SK-N-SH treated with all-trans-retinoic acid at 6 μM for 48 hours (cell line): ENCODE measurements around the gene THRB.
A peak's percentile ranks its signal among the peaks of the same experiment; 100 is the strongest.

Experiments
- ATAC-seq: fragments of 200-7000 bp; cut with Tn5 transposase; 3 replicates; pipeline ENCODE4 v1.9.1; 2020; ENCODE audit warnings: mild to moderate bottlenecking, moderate library complexity
- BACH2 ChIP-seq: fragments of 250-450 bp; sonication (Bioruptor Pico); IDR thresholded peaks from 2 replicates; pipeline ENCODE4 v1.9.0; 2021; ENCODE audit warnings: mild to moderate bottlenecking, borderline replicate concordance
- CSDC2 ChIP-seq: fragments of 250-450 bp; sonication (Bioruptor Pico); IDR thresholded peaks from 2 replicates; pipeline ENCODE4 v1.5.0; 2020; ENCODE audit warnings: mild to moderate bottlenecking, moderate library complexity
- CSRNP3 ChIP-seq: fragments of 250-450 bp; sonication (Bioruptor Pico); IDR thresholded peaks from 2 replicates; pipeline ENCODE4 v1.5.1; 2021; ENCODE audit warnings: mild to moderate bottlenecking, moderate library complexity
- ESRRG ChIP-seq: fragments of 250-450 bp; sonication (Bioruptor Pico); IDR thresholded peaks from 2 replicates; pipeline ENCODE4 v1.6.1; 2021; ENCODE audit warnings: mild to moderate bottlenecking
- GLIS3 ChIP-seq: fragments of 250-450 bp; sonication (Bioruptor Pico); IDR thresholded peaks from 2 replicates; pipeline ENCODE4 v1.5.0; 2020; ENCODE audit warnings: mild to moderate bottlenecking, moderate library complexity
- ISL1 ChIP-seq: fragments of 250-450 bp; sonication (Bioruptor Pico); IDR thresholded peaks from 2 replicates; pipeline ENCODE4 v2.1.2; 2022; ENCODE audit warnings: mild to moderate bottlenecking, moderate library complexity
- OSR1 ChIP-seq: fragments of 250-450 bp; sonication (Bioruptor Pico); IDR thresholded peaks from 2 replicates; pipeline ENCODE4 v1.8.0; 2022; ENCODE audit warnings: moderate library complexity, mild to moderate bottlenecking, inconsistent platforms
- PATZ1 ChIP-seq: fragments of 250-450 bp; sonication (Bioruptor Pico); IDR thresholded peaks from 2 replicates; pipeline ENCODE4 v1.8.0; 2020; ENCODE audit warnings: mild to moderate bottlenecking, moderate library complexity, borderline replicate concordance
- PPARA ChIP-seq: fragments of 250-450 bp; sonication (Bioruptor Pico); IDR thresholded peaks from 2 replicates; pipeline ENCODE4 v1.5.0; 2020; ENCODE audit warnings: mild to moderate bottlenecking, borderline replicate concordance
- RARB ChIP-seq: fragments of 250-450 bp; sonication (Bioruptor Pico); IDR thresholded peaks from 2 replicates; pipeline ENCODE4 v1.8.0; 2021; ENCODE audit warnings: mild to moderate bottlenecking, moderate library complexity
- SNAI2 ChIP-seq: fragments of 250-450 bp; sonication (Bioruptor Pico); IDR thresholded peaks from 2 replicates; pipeline ENCODE4 v1.5.0; 2020; ENCODE audit warnings: mild to moderate bottlenecking, moderate library complexity
- TCF4 ChIP-seq: fragments of 250-450 bp; sonication (Bioruptor Pico); IDR thresholded peaks from 2 replicates; pipeline ENCODE4 v1.8.0; 2021; ENCODE audit warnings: mild to moderate bottlenecking, moderate library complexity, borderline replicate concordance
- TSHZ2 ChIP-seq: fragments of 250-450 bp; sonication (Bioruptor Pico); IDR thresholded peaks from 2 replicates; pipeline ENCODE4 v1.5.0; 2020; ENCODE audit warnings: mild to moderate bottlenecking, moderate library complexity
- ZC3H10 ChIP-seq: fragments of 250-450 bp; sonication (Bioruptor Pico); IDR thresholded peaks from 2 replicates; pipeline ENCODE4 v1.5.1; 2021; ENCODE audit warnings: mild to moderate bottlenecking, moderate library complexity
- ZFP3 ChIP-seq: fragments of 250-450 bp; sonication (Bioruptor Pico); IDR thresholded peaks from 2 replicates; pipeline ENCODE4 v1.5.0; 2020; ENCODE audit warnings: mild to moderate bottlenecking, moderate library complexity
- ZFP30 ChIP-seq: fragments of 450-650 bp; formaldehyde crosslinking; IDR thresholded peaks from 2 replicates; pipeline ENCODE4 v1.5.0; 2022; ENCODE audit warnings: mild to moderate bottlenecking, moderate library complexity
- ZNF565 ChIP-seq: fragments of 450-650 bp; formaldehyde crosslinking; conservative IDR thresholded peaks from 2 replicates; pipeline ENCODE4 v1.5.0; 2020; ENCODE audit warnings: low read depth, mild to moderate bottlenecking, moderate library complexity
- TF ChIP-seq, protein P1 (sequence below): fragments of 250-450 bp; sonication (Bioruptor Pico); IDR thresholded peaks from 2 replicates; pipeline ENCODE4 v1.8.0; 2021; ENCODE audit warnings: low read depth, mild to moderate bottlenecking, moderate library complexity, borderline replicate concordance

Gene THRB

DNA sequence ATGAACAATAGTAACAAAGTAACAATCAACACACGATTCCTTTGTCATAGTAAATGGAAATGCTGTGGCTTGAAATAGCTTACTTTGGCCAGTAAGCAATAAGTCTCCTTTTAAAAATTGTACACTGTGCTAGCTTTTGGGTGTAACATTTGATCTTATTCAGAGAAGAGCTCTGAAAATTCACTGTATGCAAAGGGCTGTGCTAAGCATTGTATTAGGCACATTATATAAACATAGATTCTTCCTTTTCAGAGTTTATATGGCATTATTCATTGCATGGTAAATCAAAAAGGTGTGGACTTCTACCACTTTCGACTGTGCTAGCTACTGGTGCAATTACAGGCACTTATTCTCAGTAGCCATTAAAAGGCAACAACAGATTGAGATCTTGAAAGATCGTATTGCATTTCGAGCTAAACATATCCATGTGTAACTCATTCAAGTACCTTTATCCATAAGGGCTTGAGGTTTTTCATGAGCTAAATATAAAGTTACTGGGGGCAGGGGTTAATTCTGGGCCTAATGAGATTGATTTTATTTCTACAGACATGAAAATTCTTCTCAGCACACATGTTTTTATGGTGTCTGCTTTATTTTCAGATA is 302.7 kb downstream of the THRB start:
- no peak for TF ChIP-seq CSDC2 (CRISPR knock-in tag)
- TF ChIP-seq TCF4 (CRISPR knock-in tag), result peak; percentile 41; the same call in 1 of the 2 replicates
- no peak for TF ChIP-seq OSR1 (CRISPR knock-in tag)
- no peak for TF ChIP-seq ZNF565
- no peak for TF ChIP-seq ESRRG (CRISPR knock-in tag)
- TF ChIP-seq ZC3H10 (CRISPR knock-in tag), result no peak
- ATAC-seq, result peak; percentile 54

DNA sequence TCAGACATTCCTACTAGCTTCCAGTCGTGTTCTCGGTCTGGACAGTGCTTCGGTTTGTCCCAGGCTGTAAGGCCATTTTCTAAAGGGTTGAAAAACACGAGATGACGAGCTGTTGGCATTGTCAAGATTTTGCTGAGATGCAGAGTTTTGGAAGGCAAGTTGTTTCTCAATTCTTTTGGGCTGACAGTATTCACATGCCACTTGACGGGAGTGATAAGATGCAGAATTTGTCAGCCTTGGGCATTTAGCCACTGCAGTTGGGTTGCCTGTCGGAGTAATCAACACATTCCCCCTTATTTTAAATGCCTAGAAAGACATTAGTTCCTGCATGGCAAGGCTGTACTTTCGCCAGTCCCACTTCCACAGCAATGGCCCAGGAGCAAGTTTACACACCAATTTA is 304.4 kb downstream of the THRB start:
- ATAC-seq, result no peak
- no peak for TF ChIP-seq ZFP3 (CRISPR knock-in tag)
- TF ChIP-seq CSDC2 (CRISPR knock-in tag), result no peak
- TF ChIP-seq PPARA (CRISPR knock-in tag), result no peak
- no peak for TF ChIP-seq TCF4 (CRISPR knock-in tag)
- TF ChIP-seq ESRRG (CRISPR knock-in tag), result no peak
- TF ChIP-seq ISL1 (CRISPR knock-in tag), result no peak

DNA sequence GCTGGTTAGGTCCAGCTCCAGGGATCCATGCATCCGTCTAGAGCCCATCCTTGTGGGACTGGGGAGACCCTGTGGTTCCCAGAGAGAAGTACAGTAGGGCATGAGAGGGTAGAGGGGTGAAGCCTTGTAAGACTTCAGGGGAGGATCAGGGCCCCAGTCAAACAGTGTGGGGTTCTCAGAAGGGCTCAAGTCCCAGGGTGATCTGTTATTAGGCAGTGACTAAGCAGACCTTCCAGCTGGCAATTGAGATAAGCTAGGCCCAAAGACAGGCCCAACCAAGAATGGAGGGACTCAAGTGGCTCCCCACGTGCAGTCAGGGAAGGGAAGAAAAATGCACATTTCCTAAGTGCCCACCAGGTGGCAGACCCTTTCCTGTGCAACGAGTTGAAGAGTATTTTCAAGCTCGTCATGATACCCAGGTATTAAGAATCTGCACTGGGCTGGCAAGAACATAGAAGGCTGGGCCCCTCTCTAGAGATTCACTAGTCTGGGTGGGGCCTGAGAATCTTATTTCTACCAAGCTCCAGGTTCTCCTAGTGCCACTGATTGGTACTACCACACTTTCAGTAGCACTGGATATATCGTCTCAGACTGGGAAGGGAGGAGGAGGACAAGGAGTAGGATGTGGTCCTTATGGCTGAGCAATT is 308.8 kb downstream of the THRB start:
- peak; percentile 94 for ATAC-seq
- TF ChIP-seq ZC3H10 (CRISPR knock-in tag), result no peak
- peak; percentile 42; the same call in 1 of the 2 replicates for TF ChIP-seq PPARA (CRISPR knock-in tag)

- ATAC-seq, result no peak
- TF ChIP-seq SNAI2 (CRISPR knock-in tag), result no peak
- TF ChIP-seq ZFP30 (CRISPR knock-in tag), result no peak
- no peak for TF ChIP-seq TSHZ2 (CRISPR knock-in tag)
- TF ChIP-seq ZFP3 (CRISPR knock-in tag), result no peak
- no peak for TF ChIP-seq ZNF565
- TF ChIP-seq CSRNP3 (CRISPR knock-in tag), result no peak
- no peak for TF ChIP-seq BACH2 (CRISPR knock-in tag)
- TF ChIP-seq ZC3H10 (CRISPR knock-in tag), result no peak
- TF ChIP-seq, protein P1, sequence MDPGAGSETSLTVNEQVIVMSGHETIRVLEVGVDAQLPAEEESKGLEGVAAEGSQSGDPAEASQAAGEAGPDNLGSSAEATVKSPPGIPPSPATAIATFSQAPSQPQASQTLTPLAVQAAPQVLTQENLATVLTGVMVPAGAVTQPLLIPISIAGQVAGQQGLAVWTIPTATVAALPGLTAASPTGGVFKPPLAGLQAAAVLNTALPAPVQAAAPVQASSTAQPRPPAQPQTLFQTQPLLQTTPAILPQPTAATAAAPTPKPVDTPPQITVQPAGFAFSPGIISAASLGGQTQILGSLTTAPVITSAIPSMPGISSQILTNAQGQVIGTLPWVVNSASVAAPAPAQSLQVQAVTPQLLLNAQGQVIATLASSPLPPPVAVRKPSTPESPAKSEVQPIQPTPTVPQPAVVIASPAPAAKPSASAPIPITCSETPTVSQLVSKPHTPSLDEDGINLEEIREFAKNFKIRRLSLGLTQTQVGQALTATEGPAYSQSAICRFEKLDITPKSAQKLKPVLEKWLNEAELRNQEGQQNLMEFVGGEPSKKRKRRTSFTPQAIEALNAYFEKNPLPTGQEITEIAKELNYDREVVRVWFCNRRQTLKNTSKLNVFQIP, result no peak
- TF ChIP-seq PATZ1 (CRISPR knock-in tag), result no peak
- no peak for TF ChIP-seq GLIS3
- no peak for TF ChIP-seq RARB (CRISPR knock-in tag)
- TF ChIP-seq ESRRG (CRISPR knock-in tag), result no peak
- TF ChIP-seq CSDC2 (CRISPR knock-in tag), result no peak
- TF ChIP-seq OSR1 (CRISPR knock-in tag), result no peak
Measured at GRCh38 chr3:24184528-24185176, 310.0 kb downstream of the THRB start.
